Mesothelial cell of epicardium (in vitro differentiated cells): ENCODE results near the gene RASGEF1C. TPM values are rescaled to one million over a fixed set of nuclear protein-coding genes. Genes with fewer than 3 reads are reported as not detected.

ENCODE experiments used
- DNase-seq, 2 experiments: peaks; one replicate each; pipeline ENCODE4 v3.0.0; 2021; ENCODE audit warnings: low spot score in 2 of 2; ENCODE audit not compliant: unreplicated experiment in 2 of 2
- H3K27ac Mint-ChIP-seq: 2 replicates; pipeline ENCODE4 v1.8.0; 2021; ENCODE audit warnings: mixed read lengths
- H3K27me3 Mint-ChIP-seq: 2 replicates; pipeline ENCODE4 v1.8.0; 2021; ENCODE audit warnings: low read depth, mixed read lengths
- H3K36me3 Mint-ChIP-seq: 2 replicates; pipeline ENCODE4 v1.8.0; 2021; ENCODE audit warnings: mixed read lengths
- H3K4me1 Mint-ChIP-seq: 2 replicates; pipeline ENCODE4 v1.8.0; 2021; ENCODE audit warnings: mixed read lengths
- H3K4me3 Mint-ChIP-seq: 2 replicates; pipeline ENCODE4 v1.8.0; 2021; ENCODE audit warnings: mild to moderate bottlenecking, moderate library complexity, mixed read lengths
- H3K9me3 Mint-ChIP-seq: 2 replicates; pipeline ENCODE4 v1.8.0; 2021; ENCODE audit warnings: mixed read lengths
- total RNA-seq: library from RNA; stranded (reverse); gene quantifications from 3 replicates; pipeline ENCODE4 v1.2.1, GENCODE V29; 2021
- TF ChIP-seq, protein P1 (sequence below): fragments of 200-600 bp; sonication (generic); IDR thresholded peaks from one replicate; pipeline ENCODE4 v1.5.0; 2021; ENCODE audit warnings: antibody characterized with exemption; ENCODE audit not compliant: unreplicated experiment

RASGEF1C gene
- total RNA-seq, 1 donor from 2014 or later: 0.42 TPM

DNA sequence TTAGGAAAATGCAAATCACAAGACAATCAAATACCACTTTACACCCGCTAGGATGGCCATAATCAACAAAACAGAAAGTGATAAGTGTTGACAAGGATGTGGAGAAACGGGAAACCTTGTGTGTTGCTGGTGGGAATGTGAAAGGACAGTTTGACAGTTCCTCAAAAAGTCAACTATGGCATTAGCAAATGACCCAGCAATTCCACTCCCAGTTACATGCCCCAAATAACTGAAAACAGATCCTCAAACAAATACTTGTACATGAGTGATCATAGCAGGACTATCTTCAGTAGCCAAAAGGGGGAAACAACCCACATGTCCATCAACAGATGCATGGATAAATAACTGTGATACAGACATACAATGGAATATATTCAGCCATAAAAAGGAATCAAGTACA is 21.2 kb downstream of the RASGEF1C start:
- DNase-seq: no peak
- no peaks in the 10 kb centered on the region for H3K36me3 Mint-ChIP-seq

DNA sequence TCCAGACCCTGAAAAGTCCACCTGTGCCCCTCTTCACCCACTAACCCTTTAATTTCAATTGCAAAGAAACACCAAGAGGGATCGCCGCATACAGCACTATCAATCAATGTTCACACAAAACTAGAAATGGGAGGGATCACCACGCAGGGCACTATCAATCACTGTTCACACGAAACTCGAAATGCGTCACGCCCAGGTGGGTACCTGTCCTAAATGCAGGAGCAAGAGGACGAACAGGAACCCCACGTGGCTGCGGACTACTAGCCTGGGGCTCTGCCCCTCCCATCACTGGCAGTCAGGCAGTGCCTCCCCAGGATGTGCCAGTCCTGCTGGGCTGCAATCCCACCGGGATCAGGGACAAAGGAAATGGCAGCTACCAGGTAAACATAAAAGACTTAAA is 28.2 kb downstream of the RASGEF1C start:
- Mint-ChIP-seq H3K4me3 (no peak overlapping the region), H3K4me1 (peaks cover 12% of the 10 kb centered on the region), H3K27me3 (no peaks in the 10 kb centered on the region), H3K27ac (no peak overlapping the region), H3K36me3 (no peaks in the 10 kb centered on the region), H3K9me3 (peaks cover 7% of the 10 kb centered on the region)
- DNase-seq: no peak
- TF ChIP-seq, protein P1, sequence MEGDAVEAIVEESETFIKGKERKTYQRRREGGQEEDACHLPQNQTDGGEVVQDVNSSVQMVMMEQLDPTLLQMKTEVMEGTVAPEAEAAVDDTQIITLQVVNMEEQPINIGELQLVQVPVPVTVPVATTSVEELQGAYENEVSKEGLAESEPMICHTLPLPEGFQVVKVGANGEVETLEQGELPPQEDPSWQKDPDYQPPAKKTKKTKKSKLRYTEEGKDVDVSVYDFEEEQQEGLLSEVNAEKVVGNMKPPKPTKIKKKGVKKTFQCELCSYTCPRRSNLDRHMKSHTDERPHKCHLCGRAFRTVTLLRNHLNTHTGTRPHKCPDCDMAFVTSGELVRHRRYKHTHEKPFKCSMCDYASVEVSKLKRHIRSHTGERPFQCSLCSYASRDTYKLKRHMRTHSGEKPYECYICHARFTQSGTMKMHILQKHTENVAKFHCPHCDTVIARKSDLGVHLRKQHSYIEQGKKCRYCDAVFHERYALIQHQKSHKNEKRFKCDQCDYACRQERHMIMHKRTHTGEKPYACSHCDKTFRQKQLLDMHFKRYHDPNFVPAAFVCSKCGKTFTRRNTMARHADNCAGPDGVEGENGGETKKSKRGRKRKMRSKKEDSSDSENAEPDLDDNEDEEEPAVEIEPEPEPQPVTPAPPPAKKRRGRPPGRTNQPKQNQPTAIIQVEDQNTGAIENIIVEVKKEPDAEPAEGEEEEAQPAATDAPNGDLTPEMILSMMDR: no peak

More for the DNA sequence above, 21.2 kb downstream of the RASGEF1C start:
- no peaks in the 10 kb centered on the region for H3K4me1 Mint-ChIP-seq
- TF ChIP-seq, protein P1: no peak
- H3K9me3 Mint-ChIP-seq: peaks cover 24% of the 10 kb centered on the region
- no peak overlapping the region for H3K4me3 Mint-ChIP-seq
- H3K27ac Mint-ChIP-seq: no peak overlapping the region
- peaks cover 5% of the 10 kb centered on the region for H3K27me3 Mint-ChIP-seq

DNA sequence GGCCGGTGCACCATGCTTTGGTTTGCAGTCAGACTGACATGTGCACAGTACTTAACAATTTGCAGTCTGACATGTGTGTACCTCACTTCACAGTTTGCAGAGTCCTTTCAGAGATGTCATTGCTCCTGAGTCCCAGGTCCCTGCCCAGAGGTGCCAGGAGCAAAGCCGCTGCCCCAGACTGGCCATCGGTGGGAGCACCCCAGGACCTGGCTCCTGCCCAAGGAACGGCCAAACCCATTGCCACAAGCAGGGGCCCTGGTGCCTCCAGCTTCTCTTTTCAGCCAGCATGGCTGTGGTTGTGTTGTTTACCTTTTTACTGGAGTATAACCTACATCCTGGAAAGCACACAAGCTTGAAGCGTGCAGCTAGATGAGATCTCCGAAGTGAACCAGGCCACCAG is 28.6 kb downstream of the RASGEF1C start:
- no peaks in the 10 kb centered on the region for H3K36me3 Mint-ChIP-seq
- TF ChIP-seq, protein P1: no peak
- no peak for DNase-seq
- H3K4me3 Mint-ChIP-seq: no peak overlapping the region
- H3K4me1 Mint-ChIP-seq: peaks cover 12% of the 10 kb centered on the region
- H3K9me3 Mint-ChIP-seq: peaks cover 7% of the 10 kb centered on the region
- H3K27me3 Mint-ChIP-seq: no peaks in the 10 kb centered on the region
- H3K27ac Mint-ChIP-seq: no peak overlapping the region

DNA sequence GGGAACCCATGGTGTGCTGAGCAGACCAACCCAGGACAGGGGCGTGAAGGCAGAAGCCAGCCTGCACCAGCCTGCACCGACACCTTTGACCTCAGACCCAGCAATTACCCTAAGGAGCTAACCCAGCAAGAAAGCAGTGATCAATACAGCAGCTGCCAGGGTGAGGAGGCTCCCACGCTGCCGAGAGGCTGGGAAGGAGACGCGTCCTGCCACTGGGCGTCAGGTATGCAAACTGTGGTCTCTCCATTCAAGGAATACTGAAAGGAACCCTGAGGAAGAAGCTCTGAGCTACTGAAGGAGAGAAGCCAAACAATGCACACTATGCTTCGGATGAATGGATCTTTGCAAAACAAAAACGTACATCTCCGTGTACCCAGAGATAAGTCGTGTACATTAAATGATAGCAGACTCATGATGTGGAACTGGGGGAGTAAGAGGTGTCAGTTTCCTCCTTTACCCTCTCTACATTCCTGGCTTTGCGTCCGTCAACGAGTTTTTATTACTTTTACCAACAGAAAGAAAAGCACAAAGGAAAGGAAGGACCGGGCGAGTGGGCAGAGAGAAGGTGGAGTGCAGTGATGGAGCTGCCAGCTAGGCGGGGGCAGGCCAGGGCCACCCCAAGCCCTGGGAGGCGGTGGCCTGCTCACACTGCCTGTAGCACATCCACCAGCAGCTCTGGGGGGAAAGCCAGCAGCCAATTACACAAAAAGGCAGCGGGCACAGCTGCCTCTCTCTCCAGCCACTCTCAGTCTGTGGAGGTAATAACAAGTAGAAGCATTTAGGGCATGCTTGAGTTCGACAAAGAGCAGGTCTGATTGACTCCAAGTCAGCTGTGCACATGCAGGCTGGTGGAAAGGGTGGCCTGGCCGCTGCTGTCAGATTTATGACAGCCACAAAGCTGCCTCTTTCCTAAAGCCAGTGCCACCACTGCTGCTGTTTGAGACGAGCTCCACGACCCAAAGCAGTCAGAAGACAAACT is 29.3 kb downstream of the RASGEF1C start:
- no peaks in the 10 kb centered on the region for H3K27me3 Mint-ChIP-seq
- peaks cover 12% of the 10 kb centered on the region for H3K4me1 Mint-ChIP-seq
- TF ChIP-seq, protein P1: no peak
- DNase-seq: no peak
- no peak overlapping the region for H3K27ac Mint-ChIP-seq
- peaks cover 7% of the 10 kb centered on the region for H3K9me3 Mint-ChIP-seq
- H3K4me3 Mint-ChIP-seq: no peak overlapping the region
- no peaks in the 10 kb centered on the region for H3K36me3 Mint-ChIP-seq

DNA sequence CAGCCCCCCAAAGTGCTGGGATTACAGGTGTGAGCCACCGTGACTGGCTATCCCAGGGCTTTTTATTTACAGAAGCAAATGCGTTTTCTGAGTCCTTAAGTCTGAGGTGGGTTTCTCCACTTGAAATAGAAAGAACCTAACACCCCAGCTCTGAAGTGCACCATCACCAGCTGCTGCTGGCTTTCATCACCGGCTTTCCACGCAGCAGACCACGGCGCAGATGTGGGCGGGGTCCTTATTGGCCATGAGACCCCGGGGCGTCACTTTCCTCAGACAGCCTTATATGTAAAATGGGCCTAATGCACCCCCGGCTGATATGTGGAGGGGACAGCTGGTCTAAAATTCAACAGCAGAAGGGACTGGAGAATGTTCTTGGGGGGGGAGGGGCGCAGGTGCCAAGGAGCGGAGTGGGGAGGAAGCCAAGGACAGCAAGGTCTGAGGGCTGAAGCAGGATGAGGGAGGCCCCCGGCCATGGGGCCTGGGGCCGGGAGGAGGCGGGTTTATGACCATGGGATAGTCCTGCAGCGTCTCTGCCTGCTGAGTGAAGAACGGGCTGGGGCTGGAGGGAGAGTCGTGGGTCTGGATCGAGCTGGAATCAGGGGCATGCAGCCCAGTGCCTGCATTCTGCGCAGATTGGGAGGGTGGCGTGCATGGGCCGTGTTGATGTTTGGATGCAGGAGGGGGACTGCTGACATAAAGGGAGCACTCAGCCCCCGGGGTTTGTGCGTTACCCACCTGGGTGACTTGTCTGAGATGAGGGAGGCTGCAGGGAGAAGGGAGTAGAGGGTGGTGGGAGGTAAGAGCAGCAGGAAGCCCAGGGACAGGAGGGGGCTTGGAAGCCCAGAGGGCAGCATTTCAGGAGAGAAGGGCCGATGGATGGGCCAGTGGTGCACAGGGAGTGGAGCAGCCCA is 30.2 kb downstream of the RASGEF1C start:
- TF ChIP-seq, protein P1: no peak
- no peak for DNase-seq
- H3K36me3 Mint-ChIP-seq: no peaks in the 10 kb centered on the region
- H3K4me1 Mint-ChIP-seq: peaks cover 18% of the 10 kb centered on the region
- no peak overlapping the region for H3K27ac Mint-ChIP-seq
- H3K4me3 Mint-ChIP-seq: no peak overlapping the region
- no peaks in the 10 kb centered on the region for H3K27me3 Mint-ChIP-seq
- peaks cover 7% of the 10 kb centered on the region for H3K9me3 Mint-ChIP-seq
